ENCODE results near the gene ADAM17.

ADAM17 gene

DNA sequence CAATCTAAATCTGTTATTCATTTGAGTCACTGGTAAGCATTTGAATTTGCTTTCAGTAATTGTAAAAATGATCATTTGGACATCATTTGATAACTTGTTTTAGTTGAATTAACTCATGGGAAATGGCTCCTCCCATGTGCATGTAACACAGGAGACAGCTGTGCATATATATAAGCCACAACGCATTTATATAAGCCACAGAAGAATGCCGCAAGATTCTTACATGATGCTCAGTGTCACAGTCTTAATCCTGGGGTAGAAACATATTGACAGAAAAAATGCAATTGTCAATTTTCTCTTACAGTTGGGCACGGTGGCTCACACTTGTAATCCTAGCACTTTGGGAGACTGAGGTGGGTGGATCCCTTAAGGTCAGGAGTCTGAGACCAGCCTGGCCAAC lies 94.6 kb downstream of the ADAM17 start:
- H4K20me1 ChIP-seq (ENCODE audit: insufficient read depth, low read length): no peaks in the 10 kb centered on the region
- DNase-seq: no peak
- H3K27ac ChIP-seq (ENCODE audit: low read length): no peak overlapping the region
- H3K4me1 ChIP-seq (ENCODE audit: low read length): no peaks in the 10 kb centered on the region
- no peaks in the 10 kb centered on the region for H3F3A ChIP-seq (ENCODE audit: insufficient read depth, low read length)
- H3K4me2 ChIP-seq (ENCODE audit: low read depth, low read length): no peak overlapping the region
- no peak overlapping the region for H3K4me3 ChIP-seq (ENCODE audit: low read length)
- TF ChIP-seq EZH2phosphoT487 (IDR thresholded peaks at IDR 0.05; ENCODE audit: low read length): no peak
- no peak for TF ChIP-seq EZH2 (optimal IDR thresholded peaks at IDR 0.05; ENCODE audit: low read depth, low read length)
- TF ChIP-seq, protein P1, sequence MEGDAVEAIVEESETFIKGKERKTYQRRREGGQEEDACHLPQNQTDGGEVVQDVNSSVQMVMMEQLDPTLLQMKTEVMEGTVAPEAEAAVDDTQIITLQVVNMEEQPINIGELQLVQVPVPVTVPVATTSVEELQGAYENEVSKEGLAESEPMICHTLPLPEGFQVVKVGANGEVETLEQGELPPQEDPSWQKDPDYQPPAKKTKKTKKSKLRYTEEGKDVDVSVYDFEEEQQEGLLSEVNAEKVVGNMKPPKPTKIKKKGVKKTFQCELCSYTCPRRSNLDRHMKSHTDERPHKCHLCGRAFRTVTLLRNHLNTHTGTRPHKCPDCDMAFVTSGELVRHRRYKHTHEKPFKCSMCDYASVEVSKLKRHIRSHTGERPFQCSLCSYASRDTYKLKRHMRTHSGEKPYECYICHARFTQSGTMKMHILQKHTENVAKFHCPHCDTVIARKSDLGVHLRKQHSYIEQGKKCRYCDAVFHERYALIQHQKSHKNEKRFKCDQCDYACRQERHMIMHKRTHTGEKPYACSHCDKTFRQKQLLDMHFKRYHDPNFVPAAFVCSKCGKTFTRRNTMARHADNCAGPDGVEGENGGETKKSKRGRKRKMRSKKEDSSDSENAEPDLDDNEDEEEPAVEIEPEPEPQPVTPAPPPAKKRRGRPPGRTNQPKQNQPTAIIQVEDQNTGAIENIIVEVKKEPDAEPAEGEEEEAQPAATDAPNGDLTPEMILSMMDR (IDR thresholded peaks at IDR 0.05; ENCODE audit: low read length): no peak
- no peak overlapping the region for H3K9ac ChIP-seq (ENCODE audit: low read length)
- H3K36me3 ChIP-seq (replicated peaks; ENCODE audit: insufficient read depth, low read length): no peaks in the 10 kb centered on the region; the same call in 1 of the 2 replicates
- H3K79me2 ChIP-seq (ENCODE audit: low read length): no peaks in the 10 kb centered on the region
- H3K9me2 ChIP-seq (replicated peaks; ENCODE audit: insufficient read depth, low read length): no peaks in the 10 kb centered on the region
- no peaks in the 10 kb centered on the region for H3K27me3 ChIP-seq (replicated peaks; ENCODE audit: insufficient read depth, low read length)
- H3K9me3 ChIP-seq (replicated peaks; ENCODE audit: insufficient read depth, low read length): no peaks in the 10 kb centered on the region
- no peak overlapping the region for H2AFZ ChIP-seq (ENCODE audit: low read length)

DNA sequence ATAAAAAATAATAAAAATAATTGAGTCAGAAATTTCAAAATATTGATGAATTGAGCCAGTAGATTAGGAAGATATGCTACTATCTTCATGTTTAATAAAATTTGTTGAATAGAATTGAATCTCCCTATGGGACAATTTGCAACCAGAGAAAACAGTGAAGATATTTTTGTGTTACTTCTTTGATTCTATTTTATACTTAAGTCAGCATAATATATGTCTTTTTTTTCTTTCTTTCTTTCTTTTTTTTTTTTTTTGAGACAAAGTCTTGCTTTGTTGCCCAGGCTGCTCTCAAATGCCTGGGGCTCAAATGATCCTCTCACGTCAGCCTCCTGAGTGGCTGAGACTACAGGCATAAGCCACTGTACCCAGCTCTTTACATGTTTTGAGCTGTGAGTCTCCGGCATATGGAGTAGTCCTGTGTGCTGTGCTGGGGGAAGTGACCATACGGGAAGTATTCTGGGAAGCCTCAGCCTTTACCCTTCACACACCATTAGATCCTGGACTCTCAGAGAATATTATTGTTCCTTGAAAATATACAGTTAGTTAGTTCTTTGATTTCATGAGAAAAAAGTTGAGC lies 95.1 kb downstream of the ADAM17 start:
- Histone ChIP-seq H3K9ac (ENCODE audit: low read length) (no peak overlapping the region), H3K4me1 (ENCODE audit: low read length) (no peaks in the 10 kb centered on the region), H3K79me2 (ENCODE audit: low read length) (no peaks in the 10 kb centered on the region), H4K20me1 (ENCODE audit: insufficient read depth, low read length) (no peaks in the 10 kb centered on the region), H3F3A (ENCODE audit: insufficient read depth, low read length) (no peaks in the 10 kb centered on the region), H3K4me2 (ENCODE audit: low read depth, low read length) (no peak overlapping the region), H3K9me2 (replicated peaks; ENCODE audit: insufficient read depth, low read length) (no peaks in the 10 kb centered on the region), H3K27ac (ENCODE audit: low read length) (no peak overlapping the region), H3K9me3 (replicated peaks; ENCODE audit: insufficient read depth, low read length) (no peaks in the 10 kb centered on the region), H3K27me3 (replicated peaks; ENCODE audit: insufficient read depth, low read length) (no peaks in the 10 kb centered on the region), H3K36me3 (replicated peaks; ENCODE audit: insufficient read depth, low read length) (no peaks in the 10 kb centered on the region; the same call in 1 of the 2 replicates), H3K4me3 (ENCODE audit: low read length) (no peak overlapping the region), H2AFZ (ENCODE audit: low read length) (no peak overlapping the region)
- DNase-seq: no peak
- TF ChIP-seq, protein P1 (IDR thresholded peaks at IDR 0.05; ENCODE audit: low read length): no peak
- TF ChIP-seq EZH2phosphoT487 (IDR thresholded peaks at IDR 0.05; ENCODE audit: low read length) (no peak), EZH2 (optimal IDR thresholded peaks at IDR 0.05; ENCODE audit: low read depth, low read length) (no peak)

DNA sequence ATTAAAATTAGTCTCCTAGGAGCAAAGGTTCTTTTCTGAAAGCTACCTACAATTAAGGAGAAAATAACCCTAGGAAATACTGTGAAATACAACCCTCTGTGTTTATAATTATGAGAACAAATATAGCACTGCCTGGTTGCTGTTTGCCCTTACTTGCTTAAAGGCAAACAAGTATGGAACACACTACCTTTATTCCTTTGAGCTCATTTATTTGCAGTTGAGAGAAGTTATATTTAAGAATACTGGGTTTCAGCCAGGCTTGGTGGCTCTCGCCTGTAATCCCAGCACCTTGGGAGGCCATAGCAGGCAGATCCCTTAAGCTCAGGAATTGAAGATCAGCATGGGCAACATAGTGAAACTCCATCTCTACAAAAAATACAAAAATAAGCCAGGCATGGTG lies 104.4 kb downstream of the ADAM17 start:
- Histone ChIP-seq H3K4me2 (ENCODE audit: low read depth, low read length) (no peak overlapping the region), H3K36me3 (replicated peaks; ENCODE audit: insufficient read depth, low read length) (no peaks in the 10 kb centered on the region), H3K79me2 (ENCODE audit: low read length) (no peaks in the 10 kb centered on the region), H3K9ac (ENCODE audit: low read length) (no peak overlapping the region), H3K4me3 (ENCODE audit: low read length) (no peak overlapping the region), H3K9me2 (replicated peaks; ENCODE audit: insufficient read depth, low read length) (no peaks in the 10 kb centered on the region), H3K27me3 (replicated peaks; ENCODE audit: insufficient read depth, low read length) (no peaks in the 10 kb centered on the region), H2AFZ (ENCODE audit: low read length) (no peak overlapping the region), H3K4me1 (ENCODE audit: low read length) (no peaks in the 10 kb centered on the region), H3F3A (ENCODE audit: insufficient read depth, low read length) (no peaks in the 10 kb centered on the region), H4K20me1 (ENCODE audit: insufficient read depth, low read length) (no peaks in the 10 kb centered on the region), H3K27ac (ENCODE audit: low read length) (no peak overlapping the region), H3K9me3 (replicated peaks; ENCODE audit: insufficient read depth, low read length) (no peaks in the 10 kb centered on the region)
- TF ChIP-seq EZH2 (optimal IDR thresholded peaks at IDR 0.05; ENCODE audit: low read depth, low read length): no peak
- TF ChIP-seq EZH2phosphoT487 (IDR thresholded peaks at IDR 0.05; ENCODE audit: low read length): no peak
- TF ChIP-seq, protein P1 (IDR thresholded peaks at IDR 0.05; ENCODE audit: low read length): no peak
- DNase-seq: no peak

Data from MM.1S (cell line).